Prostate gland (tissue), 2 donors: ENCODE data around the gene MYCBP2. TPM values are rescaled to one million over a fixed set of nuclear protein-coding genes. Genes with fewer than 3 reads are reported as not detected.

Experiments
- DNase-seq: peaks from one replicate; pipeline ENCODE4 v3.0.0-alpha.2; 2019; ENCODE audit warnings: low spot score
- H3K27ac ChIP-seq, 2 donors: fragments of 200-600 bp; sonication (generic); 2 replicates each; pipeline ENCODE4 v1.5.1; 2017 to 2019
- H3K27me3 ChIP-seq: fragments of 200-600 bp; sonication (generic); replicated peaks from 2 replicates; pipeline ENCODE4 v1.5.1; 2019; ENCODE audit not compliant: insufficient read depth
- H3K36me3 ChIP-seq, 2 donors: fragments of 200-600 bp; sonication (generic); 1 replicate in 1 of 2; 2 replicates in 1 of 2; pipeline versions ENCODE4 v1.5.1 to v1.8.1; 2017 to 2019
- H3K4me1 ChIP-seq: fragments of 200-600 bp; sonication (generic); replicated peaks from 2 replicates; pipeline ENCODE4 v1.5.1; 2019
- H3K4me3 ChIP-seq, 2 donors: fragments of 200-600 bp; sonication (generic); 2 replicates each; pipeline ENCODE4 v1.5.1; 2017 to 2019
- H3K9me3 ChIP-seq: fragments of 200-600 bp; sonication (generic); 2 replicates; pipeline ENCODE4 v1.5.1; 2017
- POLR2A ChIP-seq: fragments of 450-650 bp; IDR thresholded peaks from one replicate; pipeline ENCODE4 v1.6.1; 2016; ENCODE audit warnings: antibody characterized with exemption, mild to moderate bottlenecking
- POLR2AphosphoS5 ChIP-seq: sonication (generic); formaldehyde crosslinking; IDR thresholded peaks from one replicate; pipeline ENCODE4 v1.6.1; 2017; ENCODE audit warnings: antibody characterized with exemption
- WGBS: methylation state at CpG from one replicate; pipeline ENCODE4 v1.1.5; 2018; 5-methylcytosine and 5-hydroxymethylcytosine counted together
- intact Hi-C: fragments of 100-400 bp; cut with DNase I; formaldehyde crosslinking; loops from one replicate; pipeline ENCODE4 v1.14.2; 2022
- total RNA-seq, 2 donors: library from RNA; depleted of rRNA; stranded (reverse); fragments of >200 nt; gene quantifications; one replicate each; pipeline ENCODE4 v1.1.0, GENCODE V29; 2016
- TF ChIP-seq, protein P1 (sequence below), 4 experiments: fragments of 200-600 bp in 2 of 4; fragments of 450-650 bp in 2 of 4; sonication (generic) in 2 of 4; IDR thresholded peaks; 1 replicate in 3 of 4; 2 replicates in 1 of 4; pipeline ENCODE4 v1.5.1; 2016 to 2019; ENCODE audit warnings: antibody characterized with exemption in 4 of 4, mild to moderate bottlenecking in 2 of 4, moderate library complexity in 2 of 4

Gene MYCBP2
- total RNA-seq, 2 donors from 2014 or later = 127 to 132 TPM

- Histone ChIP-seq H3K36me3 (no peaks in the 10 kb centered on the region), H3K27ac (no peak overlapping the region), H3K9me3 (no peaks in the 10 kb centered on the region), H3K27me3 (no peaks in the 10 kb centered on the region), H3K4me1 (no peaks in the 10 kb centered on the region), H3K4me3 (no peak overlapping the region)
- 60% methylated on average over 1 of the region's 1 CpG for WGBS
- DNase-seq = peak; percentile 58
- TF ChIP-seq POLR2A = no peak
- TF ChIP-seq POLR2AphosphoS5 = peak; percentile 93
- TF ChIP-seq, protein P1, sequence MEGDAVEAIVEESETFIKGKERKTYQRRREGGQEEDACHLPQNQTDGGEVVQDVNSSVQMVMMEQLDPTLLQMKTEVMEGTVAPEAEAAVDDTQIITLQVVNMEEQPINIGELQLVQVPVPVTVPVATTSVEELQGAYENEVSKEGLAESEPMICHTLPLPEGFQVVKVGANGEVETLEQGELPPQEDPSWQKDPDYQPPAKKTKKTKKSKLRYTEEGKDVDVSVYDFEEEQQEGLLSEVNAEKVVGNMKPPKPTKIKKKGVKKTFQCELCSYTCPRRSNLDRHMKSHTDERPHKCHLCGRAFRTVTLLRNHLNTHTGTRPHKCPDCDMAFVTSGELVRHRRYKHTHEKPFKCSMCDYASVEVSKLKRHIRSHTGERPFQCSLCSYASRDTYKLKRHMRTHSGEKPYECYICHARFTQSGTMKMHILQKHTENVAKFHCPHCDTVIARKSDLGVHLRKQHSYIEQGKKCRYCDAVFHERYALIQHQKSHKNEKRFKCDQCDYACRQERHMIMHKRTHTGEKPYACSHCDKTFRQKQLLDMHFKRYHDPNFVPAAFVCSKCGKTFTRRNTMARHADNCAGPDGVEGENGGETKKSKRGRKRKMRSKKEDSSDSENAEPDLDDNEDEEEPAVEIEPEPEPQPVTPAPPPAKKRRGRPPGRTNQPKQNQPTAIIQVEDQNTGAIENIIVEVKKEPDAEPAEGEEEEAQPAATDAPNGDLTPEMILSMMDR (IDR thresholded peaks at IDR 0.05) = no peak
- intact Hi-C loops = no loop called here
Measured at GRCh38 chr13:77143431-77143830, 183.5 kb downstream of the MYCBP2 start.

DNA sequence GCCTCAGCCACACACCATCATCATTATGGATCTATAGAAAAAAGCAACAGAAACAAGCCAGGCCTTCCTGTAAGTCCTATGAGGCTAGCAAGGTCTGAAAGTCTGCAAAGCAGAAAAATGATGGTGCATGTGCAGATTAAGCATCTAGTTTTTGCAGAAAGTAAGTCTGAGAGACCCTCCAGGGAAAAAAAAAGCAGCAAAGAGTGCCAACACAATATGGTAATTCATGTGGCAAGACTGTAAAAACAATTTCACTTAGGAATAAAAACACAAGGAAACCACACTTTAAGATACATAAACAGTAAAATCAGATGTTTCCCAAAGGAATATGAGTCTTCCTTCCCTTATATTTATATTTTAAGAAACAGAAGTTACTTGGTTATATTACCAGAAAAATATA lies 187.6 kb downstream of the MYCBP2 start:
- Histone ChIP-seq H3K27ac (no peak overlapping the region), H3K27me3 (no peaks in the 10 kb centered on the region), H3K4me3 (no peak overlapping the region), H3K9me3 (no peaks in the 10 kb centered on the region), H3K36me3 (no peaks in the 10 kb centered on the region), H3K4me1 (no peaks in the 10 kb centered on the region)
- TF ChIP-seq POLR2A (no peak), POLR2AphosphoS5 (no peak)
- TF ChIP-seq, protein P1 (IDR thresholded peaks at IDR 0.05) = no peak
- intact Hi-C loops = no loop called here
- no peak for DNase-seq

DNA sequence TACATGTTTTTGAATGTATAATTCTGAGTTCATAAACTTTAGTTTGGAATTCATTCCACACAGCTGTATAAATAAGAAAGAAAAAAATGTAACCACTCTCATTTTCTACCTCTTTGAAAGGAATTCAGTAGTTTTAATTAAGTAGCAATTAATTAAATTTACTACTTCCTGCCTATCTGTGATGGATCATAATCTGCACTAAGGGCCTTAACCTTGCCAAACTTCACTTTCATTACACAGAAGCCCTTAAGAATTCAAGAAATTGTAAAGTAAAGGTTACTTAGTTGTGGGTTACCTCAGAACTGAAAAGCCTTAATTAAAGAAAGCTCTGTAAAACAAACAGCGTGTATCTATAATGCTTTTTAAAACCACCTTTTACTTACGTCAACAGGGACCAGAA lies 188.1 kb downstream of the MYCBP2 start:
- TF ChIP-seq POLR2AphosphoS5 (no peak), POLR2A (no peak)
- TF ChIP-seq, protein P1 (IDR thresholded peaks at IDR 0.05) = no peak
- DNase-seq = no peak
- WGBS = 58% methylated on average over 2 of the region's 2 CpGs
- H3K27ac ChIP-seq = no peak overlapping the region
- no peaks in the 10 kb centered on the region for H3K4me1 ChIP-seq
- no peak overlapping the region for H3K4me3 ChIP-seq
- intact Hi-C loops = no loop called here
- no peaks in the 10 kb centered on the region for H3K9me3 ChIP-seq
- H3K36me3 ChIP-seq = no peaks in the 10 kb centered on the region
- no peaks in the 10 kb centered on the region for H3K27me3 ChIP-seq

- Histone ChIP-seq H3K9me3 (no peaks in the 10 kb centered on the region), H3K4me1 (no peaks in the 10 kb centered on the region), H3K27me3 (no peaks in the 10 kb centered on the region), H3K27ac (no peak overlapping the region), H3K36me3 (no peaks in the 10 kb centered on the region), H3K4me3 (no peak overlapping the region)
- TF ChIP-seq, protein P1 (IDR thresholded peaks at IDR 0.05) = no peak
- WGBS = 42% methylated on average over 3 of the region's 3 CpGs
- DNase-seq = no peak
- intact Hi-C loops = no loop called here
Measured at GRCh38 chr13:77136902-77137420, 189.9 kb downstream of the MYCBP2 start.

DNA sequence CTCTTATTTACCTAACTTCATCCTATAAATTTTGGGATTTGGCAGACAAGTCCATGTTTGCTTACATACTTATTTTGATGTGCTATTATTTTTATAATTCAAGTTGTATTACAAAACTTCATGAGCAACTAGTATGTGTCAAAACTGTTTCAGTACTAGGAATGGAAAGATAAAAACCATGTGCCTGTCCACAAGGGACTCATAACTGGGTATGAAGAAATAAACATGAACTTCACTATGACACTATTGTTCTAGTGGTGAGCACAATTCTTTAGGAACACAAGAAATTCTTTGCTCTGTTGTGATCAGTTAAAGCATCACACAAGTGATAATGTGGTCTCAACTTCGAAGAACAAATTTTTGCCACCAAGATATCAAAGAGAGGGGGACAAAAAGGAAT lies 202.5 kb downstream of the MYCBP2 start:
- H3K27ac ChIP-seq = no peak overlapping the region
- intact Hi-C loops = no loop called here
- no peaks in the 10 kb centered on the region for H3K36me3 ChIP-seq
- H3K27me3 ChIP-seq = no peaks in the 10 kb centered on the region
- no peaks in the 10 kb centered on the region for H3K9me3 ChIP-seq
- 93% methylated on average over 1 of the region's 1 CpG for WGBS
- DNase-seq = no peak
- H3K4me3 ChIP-seq = no peak overlapping the region
- no peaks in the 10 kb centered on the region for H3K4me1 ChIP-seq
- TF ChIP-seq, protein P1 (IDR thresholded peaks at IDR 0.05) = no peak
- TF ChIP-seq POLR2AphosphoS5 = no peak
- no peak for TF ChIP-seq POLR2A
